Liver (tissue), 9 donors: Measurements from ENCODE around the gene ABAT. TPM values are rescaled to one million over a fixed set of nuclear protein-coding genes. Genes with fewer than 3 reads are reported as not detected.

Source experiments
- DNase-seq: peaks from one replicate; pipeline ENCODE4 v3.0.0-alpha.2; 2017; ENCODE audit warnings: low spot score
- H3K27ac ChIP-seq, 2 donors: one replicate each; pipeline ENCODE4 v1.7.0; 2013; ENCODE audit warnings: inconsistent platforms in 2 of 2, low read length in 2 of 2, control low read depth in 1 of 2, low read depth in 1 of 2, mild to moderate bottlenecking in 1 of 2
- H3K27me3 ChIP-seq, 4 donors: one replicate each; pipeline versions ENCODE4 v1.6.1 to v1.7.0; 2013; ENCODE audit warnings: low read length in 3 of 4, inconsistent platforms in 1 of 4, mild to moderate bottlenecking in 1 of 4, moderate library complexity in 1 of 4; ENCODE audit not compliant: control insufficient read depth in 4 of 4, insufficient read depth in 4 of 4
- H3K36me3 ChIP-seq, 4 donors: one replicate each; pipeline versions ENCODE4 v1.6.1 to v1.7.0; 2013; ENCODE audit warnings: low read length in 3 of 4, mild to moderate bottlenecking in 3 of 4, low read depth in 1 of 4, moderate library complexity in 1 of 4; ENCODE audit not compliant: control insufficient read depth in 4 of 4, insufficient read depth in 3 of 4
- H3K4me1 ChIP-seq, 4 donors: one replicate each; pipeline versions ENCODE4 v1.6.1 to v1.7.0; 2013; ENCODE audit warnings: low read length in 3 of 4, mild to moderate bottlenecking in 3 of 4, moderate library complexity in 1 of 4; ENCODE audit not compliant: control insufficient read depth in 4 of 4, insufficient read depth in 4 of 4
- H3K4me3 ChIP-seq, 3 donors: one replicate each; pipeline versions ENCODE4 v1.6.1 to v1.7.0; 2013; ENCODE audit warnings: low read length in 3 of 3, control low read depth in 1 of 3, low read depth in 1 of 3, mild to moderate bottlenecking in 1 of 3
- H3K9ac ChIP-seq, 2 donors: one replicate each; pipeline ENCODE4 v1.7.0; 2013; ENCODE audit warnings: low read length in 2 of 2, mild to moderate bottlenecking in 2 of 2, moderate library complexity in 2 of 2, control low read depth in 1 of 2, low read depth in 1 of 2
- H3K9me3 ChIP-seq, 4 donors: one replicate each; pipeline versions ENCODE4 v1.6.1 to v1.7.0; 2013; ENCODE audit warnings: low read length in 3 of 4; ENCODE audit not compliant: control insufficient read depth in 4 of 4
- ATF3 ChIP-seq: IDR thresholded peaks from 2 replicates; pipeline ENCODE4 v1.6.1; 2016; ENCODE audit warnings: antibody characterized with exemption
- CTCF ChIP-seq: fragments of 150-350 bp; IDR thresholded peaks from 2 replicates; pipeline ENCODE4 v1.5.1; 2017; ENCODE audit warnings: improper control_type of control experiment, low read depth, low read length; ENCODE audit not compliant: missing input control
- EGR1 ChIP-seq, 2 donors: IDR thresholded peaks; 2 replicates each; pipeline ENCODE4 v1.6.1; 2016 to 2018; ENCODE audit warnings: antibody characterized with exemption in 2 of 2, low read depth in 2 of 2
- FOXA1 ChIP-seq: IDR thresholded peaks from 2 replicates; pipeline ENCODE4 v1.6.1; 2016; ENCODE audit warnings: antibody characterized with exemption
- FOXA2 ChIP-seq: IDR thresholded peaks from 2 replicates; pipeline ENCODE4 v1.6.1; 2016; ENCODE audit warnings: antibody characterized with exemption
- GABPA ChIP-seq, 2 donors: IDR thresholded peaks in 1 of 2; conservative IDR thresholded peaks in 1 of 2; 2 replicates each; pipeline ENCODE4 v1.6.1; 2016; ENCODE audit warnings: antibody characterized with exemption in 2 of 2, mild to moderate bottlenecking in 1 of 2, moderate library complexity in 1 of 2
- HNF4A ChIP-seq, 2 donors: conservative IDR thresholded peaks; 2 replicates each; pipeline ENCODE4 v1.6.1; 2016; ENCODE audit warnings: antibody characterized with exemption in 2 of 2, mild to moderate bottlenecking in 2 of 2
- HNF4G ChIP-seq: IDR thresholded peaks from 2 replicates; pipeline ENCODE4 v1.6.1; 2016; ENCODE audit warnings: antibody characterized with exemption
- JUND ChIP-seq, 2 donors: IDR thresholded peaks; 2 replicates each; pipeline ENCODE4 v1.6.1; 2016; ENCODE audit warnings: antibody characterized with exemption in 2 of 2
- MAX ChIP-seq: IDR thresholded peaks from 2 replicates; pipeline ENCODE4 v1.6.1; 2016; ENCODE audit warnings: antibody characterized with exemption
- NR2F2 ChIP-seq: IDR thresholded peaks from 2 replicates; pipeline ENCODE4 v1.6.1; 2016; ENCODE audit warnings: antibody characterized with exemption
- RAD21 ChIP-seq, 2 donors: IDR thresholded peaks; 2 replicates each; pipeline ENCODE4 v1.6.1; 2016; ENCODE audit warnings: antibody characterized with exemption in 2 of 2, mild to moderate bottlenecking in 2 of 2
- REST ChIP-seq: IDR thresholded peaks from 2 replicates; pipeline ENCODE4 v1.6.1; 2016; ENCODE audit warnings: antibody characterized with exemption, mild to moderate bottlenecking
- RXRA ChIP-seq, 2 donors: IDR thresholded peaks; 2 replicates each; pipeline ENCODE4 v1.6.1; 2017 to 2018; ENCODE audit warnings: antibody characterized with exemption in 2 of 2, mild to moderate bottlenecking in 1 of 2
- SP1 ChIP-seq: IDR thresholded peaks from 2 replicates; pipeline ENCODE4 v1.6.1; 2018; ENCODE audit warnings: antibody characterized with exemption, mild to moderate bottlenecking
- TAF1 ChIP-seq: conservative IDR thresholded peaks from 2 replicates; pipeline ENCODE4 v1.6.1; 2016; ENCODE audit warnings: antibody characterized with exemption, mild to moderate bottlenecking
- YY1 ChIP-seq: IDR thresholded peaks from 2 replicates; pipeline ENCODE4 v1.6.1; 2016; ENCODE audit warnings: antibody characterized with exemption, mild to moderate bottlenecking
- ZBTB33 ChIP-seq: IDR thresholded peaks from 2 replicates; pipeline ENCODE4 v1.6.1; 2016; ENCODE audit warnings: antibody characterized with exemption
- WGBS: extraction: QIAGEN DNeasy Blood & Tissue Kit; methylation state at CpG from one replicate; pipeline ENCODE4 v1.1.7; 2013; 5-methylcytosine and 5-hydroxymethylcytosine counted together
- polyA plus RNA-seq, 2 donors: library from polyadenylated mRNA; stranded (reverse) in 1 of 2; unstranded in 1 of 2; fragments of 200-250 nt in 1 of 2; fragments of >200 nt in 1 of 2; fragmentation: Nextera tagmentation in 1 of 2; extraction: Ambion mirVana in 1 of 2; gene quantifications; one replicate each; pipeline versions ENCODE4 v1.2.1 to v1.2.3, GENCODE V29; 2013 to 2015
- total RNA-seq, 2 donors: library from RNA; depleted of rRNA; stranded (reverse); fragments of >200 nt; gene quantifications; one replicate each; pipeline ENCODE4 v1.2.3, GENCODE V29; 2014
- donor health status: healthy.
- donor health status: healthy.
- donor health status: healthy.
- donor health status: healthy.
- donor health status: healthy.

The ABAT gene
- total and polyA plus RNA-seq, 4 donors = 52.4 to 205 (median 141) TPM

- Histone ChIP-seq H3K4me1 (peaks cover 0 to 51% (median 42%) of the 10 kb centered on the region in 4 donors), H3K36me3 (peaks cover 0 to under 1% (median 0%) of the 10 kb centered on the region in 4 donors), H3K9ac (peak overlapping the region in 1 of 2 donors; percentile 75), H3K9me3 (no peaks in the 10 kb centered on the region), H3K27ac (peak overlapping the region; percentile 66), H3K4me3 (peak overlapping the region; percentile 78 to 96 (median 87)), H3K27me3 (no peaks in the 10 kb centered on the region)
- peak; percentile 43 for DNase-seq
- WGBS = 41% methylated on average over 13 of the region's 13 CpGs
- no peak for TF ChIP-seq FOXA1
- no peak for TF ChIP-seq HNF4G
- no peak for TF ChIP-seq MAX
- no peak for TF ChIP-seq RXRA (IDR thresholded peaks at IDR 0.05)
- TF ChIP-seq SP1 = no peak
- TF ChIP-seq ATF3 = no peak
- no peak for TF ChIP-seq GABPA (IDR thresholded peaks at IDR 0.05 in 1 of 2, conservative IDR thresholded peaks at IDR 0.05 in 1 of 2)
- no peak for TF ChIP-seq CTCF
- TF ChIP-seq HNF4A (conservative IDR thresholded peaks at IDR 0.05) = no peak
- no peak for TF ChIP-seq NR2F2
- TF ChIP-seq YY1 = no peak
- TF ChIP-seq RAD21 (IDR thresholded peaks at IDR 0.05) = no peak
- no peak for TF ChIP-seq TAF1
- TF ChIP-seq REST = no peak
- TF ChIP-seq EGR1 (IDR thresholded peaks at IDR 0.05; ENCODE audit: low read depth in 2 of 2) = no peak
- no peak for TF ChIP-seq JUND (IDR thresholded peaks at IDR 0.05)
- no peak for TF ChIP-seq FOXA2
- TF ChIP-seq ZBTB33 = no peak
Observed at GRCh38 chr16:8675183-8676159, 1.1 kb downstream of the ABAT start.
